ENCODE measurements around the gene NLE1.
"Not testable (repeated sequence)": the region's sequence is repeated elsewhere in the genome, so short reads cannot be mapped to it uniquely, and the experiment has no call there.

Gene NLE1

GRCh38 chr17:35162755-35163154 lies 20.7 kb upstream of the NLE1 start:
- no peak for DNase-seq (ENCODE audit: low read depth)

GRCh38 chr17:35161281-35161761 lies 19.2 kb upstream of the NLE1 start:
- DNase-seq (ENCODE audit: low read depth) = no peak

- no peak for DNase-seq (ENCODE audit: low read depth)
Measured at GRCh38 chr17:35160354-35161201, 18.5 kb upstream of the NLE1 start.

GRCh38 chr17:35159940-35160339 lies 17.8 kb upstream of the NLE1 start:
- DNase-seq (ENCODE audit: low read depth) = no peak

GRCh38 chr17:35155246-35155645 lies 13.1 kb upstream of the NLE1 start:
- no peak for DNase-seq (ENCODE audit: low read depth)

GRCh38 chr17:35154196-35155165 lies 12.4 kb upstream of the NLE1 start:
- no peak for DNase-seq (ENCODE audit: low read depth)

- no peak for DNase-seq (ENCODE audit: low read depth)
Measured at GRCh38 chr17:35152421-35153140, 10.5 kb upstream of the NLE1 start.

- not testable (repeated sequence) for DNase-seq (ENCODE audit: low read depth)
Measured at GRCh38 chr17:35151080-35151479, 9.0 kb upstream of the NLE1 start.

- DNase-seq (ENCODE audit: low read depth) = no peak
Measured at GRCh38 chr17:35149941-35150340, 7.8 kb upstream of the NLE1 start.

GRCh38 chr17:35148144-35148543 lies 6.0 kb upstream of the NLE1 start:
- DNase-seq (ENCODE audit: low read depth) = no peak

GRCh38 chr17:35147375-35147905 lies 5.3 kb upstream of the NLE1 start, which contains the start of gene UNC45B:
Gene UNC45B, plus strand, starts transcription at chr17:35147817. Its CDS starts 447 bp downstream, at chr17:35148264.
- DNase-seq (ENCODE audit: low read depth) = no peak

GRCh38 chr17:35146214-35146833 lies 4.2 kb upstream of the NLE1 start:
- DNase-seq (ENCODE audit: low read depth) = no peak

GRCh38 chr17:35144840-35145239 lies 2.7 kb upstream of the NLE1 start:
- DNase-seq (ENCODE audit: low read depth) = no peak

GRCh38 chr17:35142467-35142796 lies 329 bp upstream of the NLE1 start:
- DNase-seq (ENCODE audit: low read depth) = no peak

GRCh38 chr17:35138218-35138617 lies 3.9 kb downstream of the NLE1 start:
- no peak for DNase-seq (ENCODE audit: low read depth)

GRCh38 chr17:35135322-35135721 lies 6.8 kb downstream of the NLE1 start:
- no peak for DNase-seq (ENCODE audit: low read depth)

GRCh38 chr17:35132816-35133550 lies 9.1 kb downstream of the NLE1 start:
- no peak for DNase-seq (ENCODE audit: low read depth)

GRCh38 chr17:35132099-35132498 lies 10.0 kb downstream of the NLE1 start:
- DNase-seq (ENCODE audit: low read depth) = no peak

- DNase-seq (ENCODE audit: low read depth) = no peak
Measured at GRCh38 chr17:35130392-35130791, 11.7 kb downstream of the NLE1 start.

- no peak for DNase-seq (ENCODE audit: low read depth)
Measured at GRCh38 chr17:35129973-35130351, 12.1 kb downstream of the NLE1 start.

All from activated T-helper 1 cell treated with Interleukin-2 at 50 U/mL for 16 hours (primary cell).